HT1080 (cell line): ENCODE data around the gene CDHR2. TPM values are rescaled to one million over a fixed set of nuclear protein-coding genes. Genes with fewer than 3 reads are reported as not detected.
"Not testable (repeated sequence)": the region's sequence is repeated elsewhere in the genome, so short reads cannot be mapped to it uniquely, and the experiment has no call there.

ENCODE experiments used
- DNase-seq: peaks from one replicate; pipeline ENCODE4 v3.0.0-alpha.2; 2015; ENCODE audit warnings: low read depth
- total RNA-seq: library from RNA; depleted of rRNA; stranded (reverse); fragments of >200 nt; shearing (Covaris generic); gene quantifications from 2 replicates; pipeline ENCODE4 v1.2.3, GENCODE V29; 2014

CDHR2 gene
- total RNA-seq, 1 experiment from 2014 or later: not detected

DNA sequence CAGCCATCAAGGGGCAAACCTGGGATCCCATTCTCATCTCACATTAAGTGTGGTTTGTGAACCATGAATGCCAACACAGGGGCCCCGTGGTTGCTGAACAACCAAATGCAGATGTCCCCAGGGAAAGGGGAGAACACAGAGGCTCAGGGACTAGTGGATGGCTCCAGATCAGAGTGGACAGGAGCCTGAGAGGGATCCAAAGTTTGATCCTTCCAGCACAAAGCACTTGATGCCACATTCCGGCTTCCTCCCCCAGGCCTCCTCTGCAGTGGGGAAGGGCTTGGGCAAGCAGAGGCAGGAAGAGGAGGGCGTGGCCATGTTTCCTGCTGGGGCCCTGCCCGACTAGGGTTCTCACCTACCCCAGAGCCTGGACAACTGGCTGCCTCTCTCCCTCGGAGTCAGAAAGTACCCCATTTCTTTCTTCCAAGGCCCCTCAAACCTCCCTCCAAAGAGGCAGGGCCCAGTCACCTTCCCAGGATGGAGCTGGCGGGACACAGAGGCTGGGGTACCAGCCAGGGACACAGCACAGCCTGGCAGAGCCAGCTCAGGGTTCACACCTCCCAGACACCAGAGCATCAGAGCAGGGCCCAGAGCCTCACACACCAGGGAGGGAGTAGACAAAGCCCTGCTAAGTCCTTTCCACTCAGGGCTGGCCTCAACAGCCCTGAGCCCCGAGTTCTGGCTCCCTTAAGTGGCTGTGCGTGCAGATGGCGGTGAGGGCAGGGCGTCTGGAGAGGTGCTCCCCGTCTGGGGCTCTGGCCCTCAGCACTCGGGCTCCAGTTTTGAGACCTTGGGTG, 7.6 kb upstream of the CDHR2 start:
- DNase-seq: peak; percentile 66

DNA sequence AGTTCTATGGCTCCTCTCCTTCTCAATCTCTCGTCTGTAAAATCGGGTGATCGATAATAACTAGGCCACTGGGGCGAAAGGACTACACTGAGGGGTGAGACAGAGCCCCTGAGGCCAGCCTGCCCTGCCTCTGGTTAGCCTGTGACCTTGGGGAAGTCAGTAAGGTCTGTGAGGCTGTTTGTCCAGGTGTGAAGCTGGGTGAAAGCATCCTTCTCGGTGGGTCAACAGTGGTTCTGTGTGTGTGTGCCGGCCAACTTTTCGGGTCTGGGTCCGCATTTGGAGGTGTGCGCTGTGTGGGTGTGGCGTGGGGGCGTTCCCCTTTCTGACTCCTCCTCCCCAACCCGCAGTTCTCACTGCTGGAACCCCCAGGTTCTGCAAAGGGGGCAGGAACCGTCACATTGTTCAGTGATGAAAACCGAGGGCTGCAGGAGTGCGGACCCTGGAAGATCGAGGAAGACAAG, 7.0 kb upstream of the CDHR2 start:
- DNase-seq: no peak

DNA sequence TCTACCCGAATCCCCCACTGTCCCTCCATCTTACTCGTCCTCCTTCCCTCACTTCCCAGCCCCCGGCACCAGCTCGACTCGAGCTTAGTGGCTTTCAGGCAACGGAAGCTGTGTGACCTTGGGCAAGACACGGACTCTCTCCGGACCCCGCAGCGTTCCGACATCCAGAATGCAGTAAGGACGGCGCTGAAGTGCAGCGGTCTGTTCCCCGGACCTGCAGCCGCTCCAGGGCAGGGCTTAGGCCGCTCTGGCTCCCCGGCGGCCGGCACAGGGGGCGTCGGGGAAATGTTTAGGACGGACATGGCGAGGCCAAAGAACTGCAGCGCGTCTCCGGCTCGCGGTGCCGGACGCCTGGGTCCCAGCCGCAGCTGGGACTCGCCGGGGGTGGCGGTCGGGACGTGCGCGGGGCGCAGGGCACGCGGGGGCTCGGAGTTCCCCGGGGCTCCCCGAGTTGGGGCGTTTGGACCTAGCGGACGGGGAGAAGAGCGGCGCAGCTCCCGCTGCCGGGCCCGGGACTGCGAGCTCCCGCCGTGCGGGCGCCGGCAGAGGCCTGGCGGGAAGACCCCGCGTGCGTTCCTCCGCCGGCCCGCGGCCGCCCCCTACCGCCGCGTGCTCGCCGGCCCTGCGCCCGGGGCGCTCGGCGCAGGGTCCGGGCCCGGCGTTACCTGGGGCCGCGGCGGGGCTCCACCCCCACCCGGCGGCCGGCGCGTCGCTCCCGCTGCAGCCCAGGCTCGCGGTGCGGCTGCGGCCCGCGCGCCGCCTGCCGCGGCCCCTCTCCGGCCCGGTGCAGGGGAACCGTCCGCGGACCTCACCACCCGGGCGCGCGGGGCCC, 6.3 kb upstream of the CDHR2 start:
- DNase-seq: no peak

DNA sequence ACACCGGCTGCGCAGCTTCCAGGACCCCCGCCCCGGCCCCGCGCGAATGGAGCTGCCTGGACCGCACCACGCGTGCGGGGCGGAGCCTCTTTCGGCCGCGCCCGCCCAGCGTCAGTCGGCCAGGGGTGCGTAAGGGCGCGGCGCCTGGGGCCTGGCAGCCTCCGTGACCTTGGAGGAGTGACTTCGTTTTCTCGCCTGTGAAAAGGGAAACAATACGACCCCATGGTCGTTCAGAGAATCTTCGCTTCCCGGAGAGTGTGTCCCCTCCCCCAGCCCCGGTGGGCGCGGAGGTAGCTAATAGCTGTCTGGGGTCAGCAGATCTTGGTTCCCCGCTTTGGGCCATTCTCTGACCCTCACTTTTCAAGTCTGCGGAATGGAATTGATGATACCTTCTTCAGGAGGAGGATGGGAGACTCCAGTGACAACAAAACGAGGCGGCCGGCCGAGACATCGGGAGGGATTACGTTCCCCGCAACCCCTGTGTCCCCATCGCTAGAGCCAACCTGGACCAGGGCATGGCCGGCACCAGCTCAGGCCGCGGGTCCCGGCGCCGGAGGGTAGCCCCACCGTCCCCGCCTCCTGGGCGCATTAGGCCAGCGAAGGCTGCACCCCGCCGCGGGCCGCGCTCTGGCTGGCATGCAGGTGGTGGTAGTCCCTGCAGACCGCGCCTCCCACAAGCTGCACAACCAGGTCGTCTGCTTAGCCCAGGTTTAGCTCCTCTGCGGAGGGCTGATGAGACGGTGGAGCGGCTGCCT, 5.5 kb upstream of the CDHR2 start:
- DNase-seq: peak; percentile 56

DNA sequence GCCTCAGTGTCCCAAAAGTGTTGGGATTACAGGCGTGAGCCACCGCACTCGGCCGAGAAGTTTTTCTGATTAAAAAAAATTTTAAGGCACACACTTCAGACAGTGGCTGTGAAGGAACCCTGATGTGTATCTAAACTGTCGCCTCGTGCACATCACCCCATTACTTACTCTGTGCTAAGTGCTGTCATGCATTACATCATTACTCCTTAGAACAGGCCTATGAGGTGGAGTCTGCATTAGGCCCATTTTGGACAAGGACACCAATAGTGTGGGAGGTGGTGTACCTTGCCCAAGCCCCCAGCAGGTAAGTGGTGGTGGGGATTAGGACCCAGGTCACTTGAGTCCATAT, 3.8 kb upstream of the CDHR2 start:
- DNase-seq: no peak

DNA sequence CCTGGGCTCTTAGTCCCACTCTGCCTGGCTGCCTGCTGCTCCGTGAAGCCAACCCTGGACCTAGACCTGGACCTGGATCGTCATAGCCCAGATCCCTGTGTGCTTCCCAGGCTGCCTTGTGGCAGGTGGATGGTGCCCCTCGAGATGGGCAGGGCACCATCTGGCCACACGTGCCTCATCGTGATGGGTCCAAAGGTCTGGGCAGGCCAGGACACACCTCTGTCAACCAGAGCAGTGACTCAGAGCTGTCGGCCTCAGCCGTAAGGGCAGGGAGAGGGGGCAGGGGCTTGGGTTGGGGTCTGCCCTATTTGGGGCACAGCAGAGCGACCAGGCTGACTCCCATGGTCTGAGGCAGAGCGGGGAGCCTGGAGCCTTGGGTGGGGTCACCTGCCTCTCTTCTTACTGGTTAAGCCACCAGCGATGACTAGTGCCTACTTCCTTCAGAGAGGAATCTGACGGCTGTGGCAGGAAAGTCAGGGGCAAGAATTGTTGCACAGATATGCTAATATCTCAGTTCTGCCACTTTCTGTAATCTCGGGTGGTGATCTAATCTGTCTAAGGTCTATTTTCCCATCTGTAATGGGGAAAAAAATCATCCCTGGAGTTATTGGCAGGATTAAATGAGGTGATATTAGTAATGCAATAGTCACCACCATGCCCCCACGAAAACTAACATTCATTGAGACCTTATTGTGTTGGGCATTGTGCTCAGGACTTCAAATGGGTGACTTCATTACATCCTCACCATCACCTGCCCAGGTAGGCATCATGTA, 3.2 kb upstream of the CDHR2 start:
- DNase-seq: no peak

DNA sequence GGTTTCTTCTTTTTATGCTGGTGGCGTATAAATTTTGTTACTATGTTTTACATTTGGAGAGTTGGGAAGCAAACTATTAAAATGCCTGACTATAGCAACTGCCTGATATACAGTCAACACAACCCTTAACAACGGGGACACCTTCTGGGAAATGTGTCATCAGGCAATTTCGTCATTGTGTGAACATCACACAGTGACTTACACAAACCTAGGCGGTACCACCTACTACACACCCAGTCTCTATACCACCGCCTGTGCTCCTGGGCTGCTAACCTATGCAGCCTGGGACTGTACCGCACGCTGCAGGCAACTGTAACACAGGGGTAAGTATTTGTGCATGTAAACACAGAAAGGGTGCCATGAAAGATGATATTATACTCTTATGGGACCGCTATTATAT, 1.3 kb upstream of the CDHR2 start:
- DNase-seq: peak; percentile 64

DNA sequence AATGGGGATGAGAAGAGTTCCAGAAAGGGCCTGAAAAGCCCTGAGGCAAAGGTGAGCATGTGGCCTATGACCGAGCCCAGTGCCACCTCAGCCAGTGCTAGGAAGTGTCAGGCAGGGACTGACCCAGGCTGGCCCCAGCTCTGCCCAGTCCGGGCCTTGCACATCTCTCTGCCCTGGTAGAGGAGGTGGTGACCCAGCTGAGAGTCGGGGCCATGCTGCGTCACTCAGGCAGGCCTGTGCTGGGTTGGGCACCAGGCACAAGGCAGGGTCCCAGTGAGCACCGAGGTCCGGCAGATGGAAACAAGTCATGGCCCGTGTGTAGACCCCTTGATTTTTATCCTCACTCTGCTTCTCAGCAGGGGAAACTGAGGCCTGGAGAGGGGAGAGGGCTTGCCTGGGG, 729 bp downstream of the CDHR2 start:
- no peak for DNase-seq

DNA sequence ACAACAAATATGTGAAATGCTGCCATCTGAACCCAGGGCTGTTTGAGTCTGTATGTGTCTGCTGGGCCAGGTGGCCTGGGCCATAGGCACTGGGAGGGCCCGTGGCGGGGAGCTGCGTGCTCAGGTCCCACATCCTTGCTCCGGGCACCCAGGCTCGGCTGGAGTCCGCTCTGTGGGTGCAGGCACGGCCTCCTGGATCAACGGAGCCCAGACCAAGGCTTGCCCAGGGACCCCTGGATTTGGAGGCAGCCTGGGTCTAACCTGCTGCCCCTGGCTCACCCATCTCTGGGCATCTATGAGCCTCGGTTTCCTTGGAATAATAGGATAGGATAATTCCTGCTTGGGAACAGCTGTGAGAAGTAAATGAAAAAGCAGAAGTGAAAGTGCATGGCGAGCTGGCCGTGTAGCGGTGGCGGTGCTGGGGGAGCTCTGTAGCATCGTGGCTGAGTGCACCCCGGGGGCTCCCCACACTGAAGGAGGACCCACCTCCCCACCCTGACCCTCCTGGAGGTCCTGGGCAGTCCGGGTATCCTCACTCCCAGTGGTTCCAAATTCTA, 1.2 kb downstream of the CDHR2 start:
- no peak for DNase-seq

DNA sequence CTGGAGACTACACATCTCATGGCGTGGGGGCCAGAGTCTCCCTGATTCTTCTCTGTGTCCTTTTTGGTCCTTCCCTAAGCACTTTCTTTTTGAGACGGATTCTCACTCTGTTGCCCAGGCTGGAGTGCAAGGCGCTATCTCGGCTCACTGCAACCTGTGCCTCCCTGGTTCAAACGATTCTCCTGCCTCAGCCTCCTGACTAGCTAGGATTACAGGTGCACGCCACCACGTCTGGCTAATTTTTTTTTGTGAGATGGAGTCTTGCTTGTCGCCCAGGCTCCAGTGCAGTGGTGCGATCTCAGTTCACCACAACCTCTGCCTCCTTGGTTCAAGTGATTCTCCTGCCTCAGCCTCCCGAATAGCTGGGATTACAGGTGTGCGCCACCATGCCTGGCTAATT, 1.8 kb downstream of the CDHR2 start:
- DNase-seq: not testable (repeated sequence)

DNA sequence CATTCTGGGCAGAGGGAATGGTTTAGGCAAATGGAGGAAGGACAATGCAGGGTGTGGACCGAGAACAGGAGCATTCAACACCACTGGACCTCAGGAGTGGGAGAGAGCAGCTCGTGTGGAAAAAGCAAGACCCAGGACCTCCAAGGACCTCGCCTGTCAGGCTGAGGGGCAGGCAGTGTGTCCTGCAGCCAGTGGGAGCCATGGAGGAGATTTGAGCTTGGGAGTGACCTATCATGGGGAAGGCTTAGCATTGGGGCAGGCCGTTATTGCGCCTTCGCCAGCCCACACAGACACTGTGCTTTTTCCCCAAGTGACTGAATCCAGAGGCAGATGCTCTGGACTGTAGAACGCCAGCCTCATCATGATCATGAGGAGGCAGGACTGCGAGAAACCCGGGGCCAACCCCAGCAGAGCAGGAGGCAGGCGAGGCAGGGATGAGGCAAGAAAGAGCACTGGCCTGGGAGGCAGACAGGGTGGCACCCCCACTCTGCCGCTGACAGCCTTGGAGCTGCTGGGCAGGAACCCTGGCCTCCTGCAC, 3.3 kb downstream of the CDHR2 start:
- no peak for DNase-seq

DNA sequence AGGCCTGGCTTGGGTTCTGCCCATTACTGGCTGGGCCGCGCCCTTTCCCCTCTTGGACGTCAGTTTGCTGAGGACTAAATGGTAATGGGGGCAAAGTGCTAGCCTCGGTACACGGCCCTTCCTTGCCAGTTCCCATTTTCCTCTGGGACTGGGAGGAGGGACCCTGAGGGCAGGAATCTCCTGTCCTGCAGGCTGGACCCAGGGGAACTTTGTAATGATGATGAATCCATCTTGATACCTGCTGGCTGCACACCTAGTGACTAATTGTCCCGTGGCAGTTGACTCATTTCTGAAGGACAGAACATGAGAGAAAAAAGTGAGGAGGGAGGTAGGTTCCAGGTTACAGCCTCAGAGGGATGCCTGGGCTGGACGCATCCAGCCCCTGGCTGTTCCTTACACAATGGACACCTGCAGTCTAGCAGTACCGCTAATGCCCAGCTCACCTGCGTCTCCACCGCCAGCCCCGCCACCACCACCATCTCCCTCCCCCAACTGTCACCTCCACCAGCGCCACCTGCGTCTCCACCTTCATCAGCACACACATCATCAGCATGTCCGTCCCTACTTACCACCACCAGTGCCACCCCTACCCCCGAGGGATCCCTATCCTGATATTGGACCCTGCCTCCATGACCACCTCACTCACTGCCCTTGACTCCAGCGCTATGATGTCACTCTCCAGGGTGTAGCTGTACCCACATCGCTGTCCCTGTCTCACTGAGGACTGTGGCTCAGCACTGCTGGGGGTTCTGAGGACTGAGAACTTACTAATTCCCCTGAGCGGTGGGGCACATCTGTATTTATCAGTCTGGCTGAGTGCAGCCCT, 4.3 kb downstream of the CDHR2 start:
- DNase-seq: no peak

DNA sequence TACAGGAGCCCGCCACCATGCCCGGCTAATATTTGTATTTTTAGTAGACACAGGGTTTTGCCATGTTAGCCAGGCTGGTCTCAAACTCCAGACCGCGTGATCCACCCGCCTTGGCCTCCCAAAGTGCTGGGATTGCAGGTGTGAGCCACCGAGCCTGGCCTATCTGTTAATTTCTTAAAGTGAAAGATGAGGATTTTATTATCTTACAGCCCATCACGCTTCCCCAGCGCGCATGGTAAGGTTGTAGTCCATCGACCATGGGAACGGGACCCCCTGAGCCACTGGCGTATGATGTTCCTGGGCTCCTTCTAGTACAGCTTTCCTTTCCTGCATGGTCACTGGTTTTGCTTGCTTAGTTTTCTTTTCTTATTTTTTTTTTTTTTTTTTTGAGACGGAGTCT, 8.7 kb downstream of the CDHR2 start:
- DNase-seq: no peak

DNA sequence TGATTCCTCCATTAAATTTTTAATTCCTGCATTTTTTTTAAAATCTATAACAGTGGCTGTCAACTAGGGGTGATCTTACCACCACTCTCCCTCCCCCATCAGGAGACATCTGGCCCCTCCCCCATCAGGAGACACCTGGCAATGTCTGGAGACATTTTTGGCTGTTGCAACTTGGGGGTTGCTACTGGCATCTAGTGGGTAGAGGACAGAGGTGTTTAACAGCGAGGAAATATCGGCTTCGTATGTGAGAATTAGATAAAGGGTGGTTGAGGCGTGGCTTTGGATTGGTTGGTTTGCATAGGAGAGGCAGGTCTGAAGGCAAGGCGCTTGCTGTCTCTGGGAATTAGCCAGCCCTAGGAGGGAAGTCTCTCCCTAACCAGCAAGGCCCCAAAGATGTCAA, 10.5 kb downstream of the CDHR2 start:
- no peak for DNase-seq

DNA sequence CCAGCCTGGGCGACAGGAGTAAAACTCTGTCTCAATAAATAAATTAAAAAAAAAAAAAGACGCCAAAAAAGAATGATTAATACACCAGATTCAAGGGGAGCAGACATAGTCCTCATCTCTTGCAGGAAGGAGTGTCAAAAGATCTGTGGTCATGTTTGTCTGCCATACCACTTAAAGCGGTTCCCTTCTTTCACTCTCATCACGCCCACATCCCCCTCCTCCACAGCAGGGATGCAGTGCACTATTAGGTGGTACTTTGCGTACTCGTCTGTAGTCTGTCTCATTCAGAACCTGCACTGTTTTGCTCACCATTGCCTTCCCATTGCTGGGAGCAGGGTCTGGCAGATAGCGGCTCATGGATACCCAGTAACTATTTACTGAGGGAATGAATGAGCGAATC, 11.2 kb downstream of the CDHR2 start:
- no peak for DNase-seq

DNA sequence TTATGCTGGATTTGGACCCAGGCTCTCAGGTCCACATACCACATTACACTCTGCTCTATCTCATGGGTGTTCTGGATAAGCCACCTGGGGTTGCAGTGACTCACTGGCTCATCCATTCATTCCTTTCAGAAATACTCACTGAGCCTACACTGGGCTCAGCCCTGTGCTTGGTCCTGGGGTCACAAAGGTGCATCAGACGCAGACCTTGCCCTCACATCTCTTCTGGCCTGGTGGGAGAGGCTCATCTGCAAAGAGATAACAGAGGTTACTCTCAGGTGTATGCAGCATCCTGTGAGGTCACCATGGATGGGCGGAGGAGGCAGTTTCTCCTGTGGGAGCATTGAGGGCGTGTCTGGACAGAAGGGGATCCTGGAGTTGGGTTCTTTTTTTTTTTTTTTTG, 12.1 kb downstream of the CDHR2 start:
- DNase-seq: no peak

DNA sequence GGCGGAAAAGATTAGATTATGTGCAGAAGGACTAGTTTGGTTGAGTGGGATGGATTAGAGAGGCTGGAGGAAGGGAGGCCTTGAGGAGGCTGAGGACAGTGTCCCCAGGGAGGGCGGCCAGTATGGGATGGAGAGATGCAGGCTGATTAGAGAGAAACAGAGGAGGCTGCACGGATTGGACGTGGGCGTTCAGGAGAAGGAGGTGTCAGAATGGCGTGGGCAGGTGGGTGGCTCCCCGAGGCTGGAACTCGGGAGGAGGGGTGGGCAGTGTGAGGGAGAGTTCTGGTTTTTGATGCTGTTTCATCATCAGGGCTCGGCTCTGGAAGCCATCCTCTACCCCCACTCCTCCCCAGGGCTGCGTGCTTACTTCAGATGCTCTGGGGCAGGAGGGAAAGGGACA, 13.0 kb downstream of the CDHR2 start:
- DNase-seq: no peak

DNA sequence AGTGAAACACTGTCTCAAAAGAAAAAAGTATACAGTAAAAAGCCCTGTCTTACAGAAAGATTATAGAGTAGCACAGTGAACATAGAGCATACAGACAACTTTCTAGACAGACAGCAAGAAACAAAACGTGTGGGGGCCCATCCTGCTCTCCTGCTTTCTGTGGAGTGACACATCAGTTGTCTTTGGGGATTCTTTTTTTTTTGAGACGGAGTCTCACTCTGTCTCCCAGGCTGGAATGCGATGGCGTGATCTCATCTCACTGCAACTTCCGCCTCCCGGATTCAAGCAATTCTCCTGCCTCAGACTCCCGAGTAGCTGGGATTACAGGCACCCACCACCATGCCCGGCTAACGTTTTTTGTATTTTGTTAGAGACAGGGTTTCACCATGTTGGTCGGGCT, 14.9 kb downstream of the CDHR2 start:
- DNase-seq: peak; percentile 79

DNA sequence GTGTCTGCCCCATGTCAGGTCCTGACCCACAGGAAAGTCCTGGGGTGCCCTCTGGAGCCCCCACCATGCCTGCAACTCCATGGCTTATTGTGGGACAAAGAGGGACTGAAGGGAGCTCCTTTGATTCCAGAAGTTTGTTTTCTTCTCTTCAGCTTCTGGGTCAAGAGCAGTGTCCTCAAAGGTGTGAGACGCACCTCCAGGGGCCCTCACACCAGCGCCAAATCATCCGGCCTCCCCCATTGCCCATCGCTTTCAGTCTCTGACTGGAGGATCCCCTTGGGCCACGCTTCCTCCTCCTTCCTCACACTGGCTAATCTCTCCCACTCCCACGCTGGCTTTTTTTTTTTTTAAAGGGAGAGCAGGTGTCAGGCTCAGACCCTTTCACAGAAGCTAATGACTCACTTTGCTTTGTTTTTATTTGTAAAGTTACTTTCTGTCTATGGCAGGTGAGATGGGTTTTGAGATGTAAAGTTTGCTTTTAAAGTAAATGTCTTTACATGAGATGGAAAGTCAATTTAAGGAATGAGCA, 16.7 kb downstream of the CDHR2 start:
- no peak for DNase-seq

DNA sequence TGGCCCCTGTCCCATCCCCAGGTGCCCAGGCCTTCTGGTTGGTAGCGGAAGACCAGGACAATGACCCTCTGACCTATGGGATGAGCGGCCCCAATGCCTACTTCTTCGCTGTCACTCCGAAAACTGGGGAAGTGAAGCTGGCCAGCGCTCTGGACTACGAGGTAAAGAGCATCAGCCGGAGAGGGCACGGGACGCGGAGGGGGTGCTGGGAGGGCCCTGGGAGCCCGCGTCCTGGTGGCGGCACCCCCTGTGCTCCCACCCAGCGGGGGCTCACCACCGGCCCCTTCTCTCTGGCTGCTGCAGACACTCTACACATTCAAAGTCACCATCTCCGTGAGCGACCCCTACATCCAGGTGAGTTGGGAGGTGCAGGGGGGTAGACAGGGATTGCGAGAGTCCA, 19.5 kb downstream of the CDHR2 start:
- no peak for DNase-seq
